GM12874 (cell line): ENCODE data around the gene DCAF6.

Experiments
- CTCF ChIP-seq: IDR thresholded peaks from 2 replicates; pipeline ENCODE4 v1.5.1; 2011; ENCODE audit warnings: low read depth, mild to moderate bottlenecking, control low read depth, low read length, moderate library complexity; ENCODE audit not compliant: insufficient read depth

DCAF6 gene

GRCh38 chr1:168099337-168099801 lies 162.9 kb downstream of the DCAF6 start:
- TF ChIP-seq CTCF: no peak

- TF ChIP-seq CTCF: no peak
Measured at GRCh38 chr1:168100315-168101002, 164.0 kb downstream of the DCAF6 start.

GRCh38 chr1:168101336-168101735 lies 164.9 kb downstream of the DCAF6 start:
- TF ChIP-seq CTCF: no peak

GRCh38 chr1:168102487-168102886 lies 166.0 kb downstream of the DCAF6 start:
- no peak for TF ChIP-seq CTCF

GRCh38 chr1:168104535-168104934 lies 168.1 kb downstream of the DCAF6 start:
- TF ChIP-seq CTCF: no peak

- no peak for TF ChIP-seq CTCF
Measured at GRCh38 chr1:168105846-168106245, 169.4 kb downstream of the DCAF6 start.

- TF ChIP-seq CTCF: no peak
Measured at GRCh38 chr1:168106274-168106673, 169.8 kb downstream of the DCAF6 start.
